HEK293 (cell line): ENCODE measurements around the gene MKLN1.
"Not testable (repeated sequence)": the region's sequence is repeated elsewhere in the genome, so short reads cannot be mapped to it uniquely, and the experiment has no call there.

Source experiments
- IKZF3 ChIP-seq: fragments of 450-650 bp; IDR thresholded peaks from 2 replicates; pipeline ENCODE4 v1.5.0; 2018; ENCODE audit warnings: missing biosample characterization, mild to moderate bottlenecking, missing genetic modification characterization, moderate library complexity
- KLF8 ChIP-seq: fragments of 450-650 bp; formaldehyde crosslinking; IDR thresholded peaks from 2 replicates; pipeline ENCODE4 v1.5.1; 2016; ENCODE audit warnings: missing biosample characterization, missing genetic modification characterization
- PRDM1 ChIP-seq: fragments of 450-650 bp; formaldehyde crosslinking; IDR thresholded peaks from 2 replicates; pipeline ENCODE4; 2016; ENCODE audit warnings: missing biosample characterization, missing genetic modification characterization
- TCF7L2 ChIP-seq: IDR thresholded peaks from 2 replicates; pipeline ENCODE4 v1.6.1; 2011; ENCODE audit warnings: low read depth, mild to moderate bottlenecking, inconsistent platforms, low read length, moderate library complexity, borderline replicate concordance
- ZBTB17 ChIP-seq: fragments of 450-650 bp; formaldehyde crosslinking; IDR thresholded peaks from 2 replicates; pipeline ENCODE4 v1.5.1; 2016; ENCODE audit warnings: missing biosample characterization, missing genetic modification characterization
- ZNF274 ChIP-seq, 2 experiments: fragments of 200-500 bp in 1 of 2; fragments of 450-650 bp in 1 of 2; sonication (Bioruptor generic) in 1 of 2; formaldehyde crosslinking in 1 of 2; IDR thresholded peaks; 2 replicates each; pipeline versions ENCODE4 v1.5.1 to v1.6.1; 2014 to 2016; ENCODE audit warnings: borderline replicate concordance in 1 of 2, inconsistent platforms in 1 of 2, low read length in 1 of 2, missing biosample characterization in 1 of 2, missing genetic modification characterization in 1 of 2
- ZNF366 ChIP-seq: fragments of 450-650 bp; formaldehyde crosslinking; conservative IDR thresholded peaks from 2 replicates; pipeline ENCODE4 v1.5.1; 2016; ENCODE audit warnings: missing biosample characterization, missing genetic modification characterization
- ZNF548 ChIP-seq: fragments of 450-650 bp; formaldehyde crosslinking; IDR thresholded peaks from 2 replicates; pipeline ENCODE4 v1.5.1; 2016; ENCODE audit warnings: missing biosample characterization, missing genetic modification characterization
- TF ChIP-seq, protein P1 (sequence below): fragments of 450-650 bp; formaldehyde crosslinking; IDR thresholded peaks from 2 replicates; pipeline ENCODE4 v1.5.1; 2016; ENCODE audit warnings: missing biosample characterization, missing genetic modification characterization
- TF ChIP-seq, protein P2 (sequence below): fragments of 450-650 bp; formaldehyde crosslinking; IDR thresholded peaks from 2 replicates; pipeline ENCODE4 v1.5.1; 2016; ENCODE audit warnings: missing biosample characterization, missing genetic modification characterization
- TF ChIP-seq, protein P3 (sequence below): fragments of 450-650 bp; IDR thresholded peaks from 2 replicates; pipeline ENCODE4 v1.5.1; 2018; ENCODE audit warnings: missing biosample characterization, mild to moderate bottlenecking, missing genetic modification characterization
- TF ChIP-seq, protein P4 (sequence below): fragments of 450-650 bp; formaldehyde crosslinking; IDR thresholded peaks from 2 replicates; pipeline ENCODE4 v1.5.1; 2016; ENCODE audit warnings: missing biosample characterization, missing genetic modification characterization
- TF ChIP-seq, protein P5 (sequence below): fragments of 450-650 bp; formaldehyde crosslinking; IDR thresholded peaks from 2 replicates; pipeline ENCODE4 v1.5.1; 2016; ENCODE audit warnings: missing biosample characterization, missing genetic modification characterization, low read depth
- TF ChIP-seq, protein P6 (sequence below): fragments of 450-650 bp; formaldehyde crosslinking; IDR thresholded peaks from 2 replicates; pipeline ENCODE4 v1.5.1; 2016; ENCODE audit warnings: missing biosample characterization, missing genetic modification characterization

DNA sequence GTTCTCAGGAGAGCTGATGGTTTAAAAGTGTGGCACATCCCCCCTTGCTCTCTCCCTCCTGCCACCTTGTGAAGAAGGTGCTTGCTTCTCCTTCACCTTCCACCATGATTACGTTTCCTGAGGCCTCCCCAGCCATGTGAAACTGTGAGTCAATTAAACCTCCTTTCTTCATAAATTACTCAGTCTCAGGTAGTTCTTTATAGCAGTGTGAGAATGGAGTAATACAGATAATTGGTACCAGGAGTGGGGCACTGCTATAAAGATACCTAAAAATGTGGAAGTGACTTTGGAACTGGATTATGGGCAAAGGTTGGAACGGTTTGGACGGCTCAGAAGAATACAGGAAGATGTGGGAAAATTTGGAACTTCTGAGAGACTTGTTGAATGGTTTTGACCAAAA is 21.6 kb upstream of the MKLN1 start:
- TF ChIP-seq, protein P1, sequence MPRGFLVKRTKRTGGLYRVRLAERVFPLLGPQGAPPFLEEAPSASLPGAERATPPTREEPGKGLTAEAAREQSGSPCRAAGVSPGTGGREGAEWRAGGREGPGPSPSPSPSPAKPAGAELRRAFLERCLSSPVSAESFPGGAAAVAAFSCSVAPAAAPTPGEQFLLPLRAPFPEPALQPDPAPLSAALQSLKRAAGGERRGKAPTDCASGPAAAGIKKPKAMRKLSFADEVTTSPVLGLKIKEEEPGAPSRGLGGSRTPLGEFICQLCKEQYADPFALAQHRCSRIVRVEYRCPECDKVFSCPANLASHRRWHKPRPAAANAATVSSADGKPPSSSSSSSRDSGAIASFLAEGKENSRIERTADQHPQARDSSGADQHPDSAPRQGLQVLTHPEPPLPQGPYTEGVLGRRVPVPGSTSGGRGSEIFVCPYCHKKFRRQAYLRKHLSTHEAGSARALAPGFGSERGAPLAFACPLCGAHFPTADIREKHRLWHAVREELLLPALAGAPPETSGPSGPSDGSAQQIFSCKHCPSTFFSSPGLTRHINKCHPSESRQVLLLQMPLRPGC (tag by site-specific recombination): not testable (repeated sequence)
- TF ChIP-seq, protein P2, sequence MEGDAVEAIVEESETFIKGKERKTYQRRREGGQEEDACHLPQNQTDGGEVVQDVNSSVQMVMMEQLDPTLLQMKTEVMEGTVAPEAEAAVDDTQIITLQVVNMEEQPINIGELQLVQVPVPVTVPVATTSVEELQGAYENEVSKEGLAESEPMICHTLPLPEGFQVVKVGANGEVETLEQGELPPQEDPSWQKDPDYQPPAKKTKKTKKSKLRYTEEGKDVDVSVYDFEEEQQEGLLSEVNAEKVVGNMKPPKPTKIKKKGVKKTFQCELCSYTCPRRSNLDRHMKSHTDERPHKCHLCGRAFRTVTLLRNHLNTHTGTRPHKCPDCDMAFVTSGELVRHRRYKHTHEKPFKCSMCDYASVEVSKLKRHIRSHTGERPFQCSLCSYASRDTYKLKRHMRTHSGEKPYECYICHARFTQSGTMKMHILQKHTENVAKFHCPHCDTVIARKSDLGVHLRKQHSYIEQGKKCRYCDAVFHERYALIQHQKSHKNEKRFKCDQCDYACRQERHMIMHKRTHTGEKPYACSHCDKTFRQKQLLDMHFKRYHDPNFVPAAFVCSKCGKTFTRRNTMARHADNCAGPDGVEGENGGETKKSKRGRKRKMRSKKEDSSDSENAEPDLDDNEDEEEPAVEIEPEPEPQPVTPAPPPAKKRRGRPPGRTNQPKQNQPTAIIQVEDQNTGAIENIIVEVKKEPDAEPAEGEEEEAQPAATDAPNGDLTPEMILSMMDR (tag by site-specific recombination): not testable (repeated sequence)
- TF ChIP-seq, protein P3, sequence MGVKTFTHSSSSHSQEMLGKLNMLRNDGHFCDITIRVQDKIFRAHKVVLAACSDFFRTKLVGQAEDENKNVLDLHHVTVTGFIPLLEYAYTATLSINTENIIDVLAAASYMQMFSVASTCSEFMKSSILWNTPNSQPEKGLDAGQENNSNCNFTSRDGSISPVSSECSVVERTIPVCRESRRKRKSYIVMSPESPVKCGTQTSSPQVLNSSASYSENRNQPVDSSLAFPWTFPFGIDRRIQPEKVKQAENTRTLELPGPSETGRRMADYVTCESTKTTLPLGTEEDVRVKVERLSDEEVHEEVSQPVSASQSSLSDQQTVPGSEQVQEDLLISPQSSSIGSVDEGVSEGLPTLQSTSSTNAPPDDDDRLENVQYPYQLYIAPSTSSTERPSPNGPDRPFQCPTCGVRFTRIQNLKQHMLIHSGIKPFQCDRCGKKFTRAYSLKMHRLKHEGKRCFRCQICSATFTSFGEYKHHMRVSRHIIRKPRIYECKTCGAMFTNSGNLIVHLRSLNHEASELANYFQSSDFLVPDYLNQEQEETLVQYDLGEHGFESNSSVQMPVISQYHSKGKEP (tag by site-specific recombination): not testable (repeated sequence)
- not testable (repeated sequence) for TF ChIP-seq KLF8 (tag by site-specific recombination); TCF7L2; ZNF548 (tag by site-specific recombination); ZBTB17 (tag by site-specific recombination); ZNF274 (IDR thresholded peaks at IDR 0.05; ENCODE audit: low read length); ZNF274 (tag by site-specific recombination; IDR thresholded peaks at IDR 0.05; ENCODE audit: borderline replicate concordance); PRDM1 (tag by site-specific recombination); IKZF3; ZNF366 (tag by site-specific recombination)
- TF ChIP-seq, protein P4, sequence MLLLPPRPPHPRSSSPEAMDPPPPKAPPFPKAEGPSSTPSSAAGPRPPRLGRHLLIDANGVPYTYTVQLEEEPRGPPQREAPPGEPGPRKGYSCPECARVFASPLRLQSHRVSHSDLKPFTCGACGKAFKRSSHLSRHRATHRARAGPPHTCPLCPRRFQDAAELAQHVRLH (tag by site-specific recombination): not testable (repeated sequence)
- TF ChIP-seq, protein P5, sequence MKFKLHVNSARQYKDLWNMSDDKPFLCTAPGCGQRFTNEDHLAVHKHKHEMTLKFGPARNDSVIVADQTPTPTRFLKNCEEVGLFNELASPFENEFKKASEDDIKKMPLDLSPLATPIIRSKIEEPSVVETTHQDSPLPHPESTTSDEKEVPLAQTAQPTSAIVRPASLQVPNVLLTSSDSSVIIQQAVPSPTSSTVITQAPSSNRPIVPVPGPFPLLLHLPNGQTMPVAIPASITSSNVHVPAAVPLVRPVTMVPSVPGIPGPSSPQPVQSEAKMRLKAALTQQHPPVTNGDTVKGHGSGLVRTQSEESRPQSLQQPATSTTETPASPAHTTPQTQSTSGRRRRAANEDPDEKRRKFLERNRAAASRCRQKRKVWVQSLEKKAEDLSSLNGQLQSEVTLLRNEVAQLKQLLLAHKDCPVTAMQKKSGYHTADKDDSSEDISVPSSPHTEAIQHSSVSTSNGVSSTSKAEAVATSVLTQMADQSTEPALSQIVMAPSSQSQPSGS (tag by site-specific recombination): not testable (repeated sequence)
- TF ChIP-seq, protein P6, sequence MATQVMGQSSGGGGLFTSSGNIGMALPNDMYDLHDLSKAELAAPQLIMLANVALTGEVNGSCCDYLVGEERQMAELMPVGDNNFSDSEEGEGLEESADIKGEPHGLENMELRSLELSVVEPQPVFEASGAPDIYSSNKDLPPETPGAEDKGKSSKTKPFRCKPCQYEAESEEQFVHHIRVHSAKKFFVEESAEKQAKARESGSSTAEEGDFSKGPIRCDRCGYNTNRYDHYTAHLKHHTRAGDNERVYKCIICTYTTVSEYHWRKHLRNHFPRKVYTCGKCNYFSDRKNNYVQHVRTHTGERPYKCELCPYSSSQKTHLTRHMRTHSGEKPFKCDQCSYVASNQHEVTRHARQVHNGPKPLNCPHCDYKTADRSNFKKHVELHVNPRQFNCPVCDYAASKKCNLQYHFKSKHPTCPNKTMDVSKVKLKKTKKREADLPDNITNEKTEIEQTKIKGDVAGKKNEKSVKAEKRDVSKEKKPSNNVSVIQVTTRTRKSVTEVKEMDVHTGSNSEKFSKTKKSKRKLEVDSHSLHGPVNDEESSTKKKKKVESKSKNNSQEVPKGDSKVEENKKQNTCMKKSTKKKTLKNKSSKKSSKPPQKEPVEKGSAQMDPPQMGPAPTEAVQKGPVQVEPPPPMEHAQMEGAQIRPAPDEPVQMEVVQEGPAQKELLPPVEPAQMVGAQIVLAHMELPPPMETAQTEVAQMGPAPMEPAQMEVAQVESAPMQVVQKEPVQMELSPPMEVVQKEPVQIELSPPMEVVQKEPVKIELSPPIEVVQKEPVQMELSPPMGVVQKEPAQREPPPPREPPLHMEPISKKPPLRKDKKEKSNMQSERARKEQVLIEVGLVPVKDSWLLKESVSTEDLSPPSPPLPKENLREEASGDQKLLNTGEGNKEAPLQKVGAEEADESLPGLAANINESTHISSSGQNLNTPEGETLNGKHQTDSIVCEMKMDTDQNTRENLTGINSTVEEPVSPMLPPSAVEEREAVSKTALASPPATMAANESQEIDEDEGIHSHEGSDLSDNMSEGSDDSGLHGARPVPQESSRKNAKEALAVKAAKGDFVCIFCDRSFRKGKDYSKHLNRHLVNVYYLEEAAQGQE (tag by site-specific recombination): not testable (repeated sequence)
